Progenitor cell of endocrine pancreas (in vitro differentiated cells): ENCODE data around the gene IGF2BP3. TPM values are rescaled to one million over a fixed set of nuclear protein-coding genes. Genes with fewer than 3 reads are reported as not detected.

ENCODE experiments used
- DNase-seq: peaks from one replicate; pipeline ENCODE4 v3.0.0; 2021; ENCODE audit warnings: low spot score; ENCODE audit not compliant: unreplicated experiment
- H3K27ac Mint-ChIP-seq: 2 replicates; pipeline ENCODE4 v1.8.0; 2021; ENCODE audit warnings: mild to moderate bottlenecking, moderate library complexity, mixed read lengths
- H3K27me3 Mint-ChIP-seq: 2 replicates; pipeline ENCODE4 v1.8.0; 2021; ENCODE audit warnings: mixed read lengths
- H3K36me3 Mint-ChIP-seq: 2 replicates; pipeline ENCODE4 v1.8.0; 2022; ENCODE audit warnings: mixed read lengths; ENCODE audit not compliant: insufficient read depth
- H3K4me1 Mint-ChIP-seq: 2 replicates; pipeline ENCODE4 v1.8.0; 2021; ENCODE audit warnings: low read depth, mixed read lengths
- H3K4me3 Mint-ChIP-seq: 2 replicates; pipeline ENCODE4 v1.8.0; 2021; ENCODE audit warnings: low read depth, mild to moderate bottlenecking, moderate library complexity, mixed read lengths
- H3K9me3 Mint-ChIP-seq: 2 replicates; pipeline ENCODE4 v1.8.0; 2021; ENCODE audit warnings: low read depth, mixed read lengths
- CTCF ChIP-seq: fragments of 200-600 bp; sonication (generic); IDR thresholded peaks from one replicate; pipeline ENCODE4 v1.5.0; 2021; ENCODE audit warnings: antibody characterized with exemption, mild to moderate bottlenecking; ENCODE audit not compliant: unreplicated experiment
- total RNA-seq: library from RNA; stranded (reverse); gene quantifications from 2 replicates; pipeline ENCODE4 v1.2.1, GENCODE V29; 2021

IGF2BP3 gene
- total RNA-seq, 1 donor from 2014 or later, result 96.9 TPM

GRCh38 chr7:23450518-23450917 lies 19.8 kb downstream of the IGF2BP3 start:
- Mint-ChIP-seq H3K4me1 (peaks cover 14% of the 10 kb centered on the region), H3K27ac (no peak overlapping the region), H3K36me3 (peaks cover 11% of the 10 kb centered on the region)

GRCh38 chr7:23449941-23450340 lies 20.4 kb downstream of the IGF2BP3 start:
- H3K4me3 Mint-ChIP-seq, result no peak overlapping the region
- peaks cover 7% of the 10 kb centered on the region for H3K36me3 Mint-ChIP-seq
- no peaks in the 10 kb centered on the region for H3K9me3 Mint-ChIP-seq
- H3K4me1 Mint-ChIP-seq, result peaks cover 8% of the 10 kb centered on the region
- H3K27ac Mint-ChIP-seq, result no peak overlapping the region
- no peak for TF ChIP-seq CTCF
- no peak for DNase-seq
- no peaks in the 10 kb centered on the region for H3K27me3 Mint-ChIP-seq

More at GRCh38 chr7:23450518-23450917, 19.8 kb downstream of the IGF2BP3 start:
- no peaks in the 10 kb centered on the region for H3K9me3 Mint-ChIP-seq
- no peak for DNase-seq
- H3K4me3 Mint-ChIP-seq, result no peak overlapping the region
- H3K27me3 Mint-ChIP-seq, result no peaks in the 10 kb centered on the region
- TF ChIP-seq CTCF, result no peak

GRCh38 chr7:23445326-23445725 lies 25.0 kb downstream of the IGF2BP3 start:
- DNase-seq, result no peak
- peaks cover 9% of the 10 kb centered on the region for H3K36me3 Mint-ChIP-seq
- no peak overlapping the region for H3K27ac Mint-ChIP-seq
- no peaks in the 10 kb centered on the region for H3K4me1 Mint-ChIP-seq
- no peak for TF ChIP-seq CTCF
- H3K4me3 Mint-ChIP-seq, result no peak overlapping the region
- H3K9me3 Mint-ChIP-seq, result no peaks in the 10 kb centered on the region
- no peaks in the 10 kb centered on the region for H3K27me3 Mint-ChIP-seq

- no peak for DNase-seq
- H3K27ac Mint-ChIP-seq, result no peak overlapping the region
- no peak for TF ChIP-seq CTCF
- peaks cover 10% of the 10 kb centered on the region for H3K36me3 Mint-ChIP-seq
- H3K4me1 Mint-ChIP-seq, result no peaks in the 10 kb centered on the region
- H3K9me3 Mint-ChIP-seq, result no peaks in the 10 kb centered on the region
- H3K27me3 Mint-ChIP-seq, result no peaks in the 10 kb centered on the region
- H3K4me3 Mint-ChIP-seq, result no peak overlapping the region
These were observed 26.3 kb downstream of the IGF2BP3 start for GRCh38 chr7:23443974-23444373.

GRCh38 chr7:23438171-23438570 lies 32.1 kb downstream of the IGF2BP3 start:
- no peak for DNase-seq
- Mint-ChIP-seq H3K9me3 (no peaks in the 10 kb centered on the region), H3K27ac (peak overlapping the region; percentile 42), H3K27me3 (no peaks in the 10 kb centered on the region), H3K4me1 (peaks cover 8% of the 10 kb centered on the region), H3K36me3 (peaks cover 12% of the 10 kb centered on the region), H3K4me3 (no peak overlapping the region)
- TF ChIP-seq CTCF, result no peak
